CD4-positive, alpha-beta T cell treated with Interleukin-4 for 4 hours (primary cell): Measurements from ENCODE around the gene ERVFRD-1.
"Not testable (repeated sequence)": the region's sequence is repeated elsewhere in the genome, so short reads cannot be mapped to it uniquely, and the experiment has no call there.

Experiments
- DNase-seq: peaks from one replicate; pipeline ENCODE4 v3.0.0-alpha.2; 2020

ERVFRD-1 gene

DNA sequence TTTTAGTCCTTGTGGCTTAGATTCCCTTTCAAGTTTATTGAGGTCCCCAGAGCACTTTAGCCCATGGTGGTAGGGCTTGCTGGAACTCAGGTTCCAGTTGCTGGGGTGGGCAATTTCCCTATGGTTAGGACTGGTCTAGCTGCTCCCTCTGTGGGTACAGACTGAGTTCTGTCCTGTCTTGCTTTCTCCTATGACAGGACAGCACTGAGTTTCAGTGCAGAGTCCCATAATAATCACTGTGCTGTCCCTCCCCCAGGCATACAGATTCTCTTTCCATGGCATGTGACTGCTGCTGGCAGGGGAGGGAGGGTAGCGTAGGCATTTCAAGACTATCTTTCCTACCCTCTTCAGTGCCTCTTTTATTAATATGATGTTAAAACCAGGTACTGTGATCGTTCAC is 17.1 kb upstream of the ERVFRD-1 start:
- no peak for DNase-seq

- no peak for DNase-seq
Observed at GRCh38 chr6:11126876-11127275, 15.4 kb upstream of the ERVFRD-1 start.

- DNase-seq, result no peak
Observed at GRCh38 chr6:11123978-11124377, 12.5 kb upstream of the ERVFRD-1 start.

DNA sequence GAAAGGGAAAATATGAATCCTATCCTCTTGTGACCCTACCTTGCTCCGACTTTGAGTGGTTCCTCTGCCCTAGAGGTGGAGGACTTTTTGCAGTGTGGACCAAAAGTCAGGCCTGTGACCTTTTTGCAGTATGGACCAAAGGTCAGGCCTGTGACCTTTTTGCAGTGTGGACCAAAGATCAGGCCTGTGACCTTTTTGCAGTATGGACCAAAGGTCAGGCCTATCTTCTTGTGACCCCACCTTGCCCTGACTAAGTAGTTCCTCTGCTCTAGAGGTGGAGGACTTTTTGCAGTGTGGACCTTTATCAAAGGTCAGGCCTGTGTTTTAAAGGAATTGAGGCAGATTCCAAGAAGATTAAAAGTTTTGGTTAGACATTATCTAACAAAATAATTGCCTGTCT is 10.9 kb upstream of the ERVFRD-1 start:
- no peak for DNase-seq

GRCh38 chr6:11121851-11122250 is 10.3 kb upstream of the ERVFRD-1 start:
- no peak for DNase-seq

- DNase-seq, result no peak
Observed at GRCh38 chr6:11120271-11121005, 8.9 kb upstream of the ERVFRD-1 start.

DNA sequence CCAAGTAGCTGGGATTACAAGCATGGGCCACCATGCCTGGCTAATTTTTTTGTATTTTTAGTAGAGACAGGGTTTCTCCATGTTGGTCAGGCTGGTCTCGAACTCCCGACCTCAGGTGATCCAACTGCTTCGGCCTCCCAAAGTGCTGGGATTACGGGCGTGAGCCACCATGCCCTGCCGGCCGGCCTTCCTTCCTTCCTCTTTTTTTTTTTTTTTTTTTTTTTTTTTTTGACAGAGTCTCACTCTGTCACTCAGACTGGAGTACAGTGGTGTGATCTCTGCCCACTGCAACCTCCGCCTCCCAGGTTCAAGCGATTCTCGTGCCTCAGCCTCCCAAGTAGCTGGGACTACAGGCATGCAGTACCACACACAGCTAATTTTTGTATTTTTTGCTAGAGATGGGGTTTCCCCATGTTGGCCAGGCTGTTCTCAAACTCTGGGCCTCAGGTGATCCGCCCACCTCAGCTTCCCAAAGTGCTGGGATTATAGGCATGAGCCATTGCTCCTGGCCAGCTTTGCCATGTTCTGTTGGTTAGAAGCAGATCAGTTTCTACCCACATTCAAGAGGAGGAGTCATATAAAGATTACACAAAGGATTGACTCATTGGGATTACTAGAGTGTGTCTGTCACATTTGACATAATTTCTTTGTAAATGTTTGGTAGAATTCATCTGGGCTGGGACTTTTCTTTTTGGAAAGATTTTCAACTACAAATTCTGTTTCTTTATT is 4.4 kb upstream of the ERVFRD-1 start:
- DNase-seq, result not testable (repeated sequence)

GRCh38 chr6:11113038-11113437 is 1.5 kb upstream of the ERVFRD-1 start:
- no peak for DNase-seq

DNA sequence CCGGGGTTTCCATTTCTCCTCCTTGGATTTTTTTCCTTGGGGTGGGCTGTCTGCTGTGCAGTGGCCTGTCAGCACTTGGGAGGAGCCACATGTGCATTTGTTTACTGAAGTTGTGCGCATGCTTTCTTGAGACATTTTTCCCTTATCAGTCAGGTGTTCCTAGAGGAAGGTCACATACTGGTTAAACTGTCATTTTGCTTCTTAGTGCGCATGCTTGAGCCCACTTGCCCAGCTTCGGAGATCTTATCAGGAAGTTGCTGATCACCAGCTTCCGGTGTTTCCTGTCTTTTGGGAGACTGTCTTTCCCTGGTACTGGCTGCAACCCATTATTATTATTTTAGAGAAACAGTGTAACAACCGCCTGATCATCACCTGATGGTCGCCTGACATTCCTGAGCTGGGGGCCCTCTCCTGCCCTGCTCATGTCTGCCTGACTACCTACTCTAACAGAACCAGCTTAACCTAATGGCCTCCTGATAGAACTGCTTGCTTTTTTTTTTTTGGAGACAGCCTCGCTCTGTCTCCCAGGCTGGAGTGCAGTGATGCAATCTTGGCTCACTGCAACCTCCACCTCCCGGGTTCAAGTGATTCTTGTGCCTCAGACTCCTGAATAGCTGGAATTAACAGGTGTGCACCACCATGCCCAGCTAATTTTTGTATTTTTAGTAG is 378 bp upstream of the ERVFRD-1 start:
- DNase-seq, result peak; percentile 10

DNA sequence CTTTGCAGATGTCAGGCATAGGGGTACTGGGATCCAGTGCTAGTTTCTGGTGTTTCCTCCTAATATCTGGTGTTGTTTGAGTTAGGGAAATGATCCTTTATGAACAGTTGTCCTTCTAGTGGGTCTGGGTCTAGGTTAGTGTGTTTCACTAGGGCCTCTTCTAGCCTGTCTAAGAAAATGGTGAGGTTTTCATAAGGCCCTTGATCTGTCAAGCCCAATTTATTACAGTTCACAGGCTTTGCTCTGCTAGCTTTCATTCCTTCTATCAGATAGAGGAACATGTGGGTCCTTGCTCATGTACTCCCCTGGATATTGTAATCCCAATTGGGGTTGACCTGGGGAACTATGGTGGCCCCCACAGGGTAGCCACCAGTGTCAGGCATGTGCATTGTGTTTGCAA is 2.8 kb downstream of the ERVFRD-1 start:
- no peak for DNase-seq

GRCh38 chr6:11103065-11103464 is 8.5 kb downstream of the ERVFRD-1 start:
- DNase-seq, result no peak

DNA sequence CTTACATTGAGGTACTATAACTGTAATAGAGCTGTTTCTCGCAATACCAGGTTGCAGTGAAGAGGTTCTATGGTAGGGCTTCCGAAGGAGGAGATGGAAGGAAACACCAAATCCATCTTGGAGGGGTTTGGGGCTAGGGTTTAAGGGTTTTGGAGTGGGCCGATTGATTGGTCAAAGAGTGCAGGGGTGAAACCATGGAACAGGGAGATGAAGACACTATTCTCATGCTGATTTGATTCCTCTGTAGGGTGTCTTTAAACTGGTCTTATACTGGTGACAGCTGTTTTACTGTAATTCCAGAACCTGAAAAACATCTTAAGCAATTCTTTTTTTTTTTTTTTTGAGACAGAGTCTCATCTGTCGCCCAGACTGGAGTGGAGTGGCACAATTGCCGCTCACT is 10.1 kb downstream of the ERVFRD-1 start:
- DNase-seq, result no peak

- DNase-seq, result no peak
Observed at GRCh38 chr6:11098004-11098403, 13.5 kb downstream of the ERVFRD-1 start.

GRCh38 chr6:11097476-11097875 is 14.0 kb downstream of the ERVFRD-1 start:
- DNase-seq, result no peak

- peak; percentile 8 for DNase-seq
Observed at GRCh38 chr6:11096109-11096508, 15.4 kb downstream of the ERVFRD-1 start.

GRCh38 chr6:11094941-11095340 is 16.6 kb downstream of the ERVFRD-1 start:
- DNase-seq, result no peak

GRCh38 chr6:11094411-11094851 is 17.1 kb downstream of the ERVFRD-1 start:
- peak; percentile 36 for DNase-seq

GRCh38 chr6:11093626-11094410 is 17.7 kb downstream of the ERVFRD-1 start, which contains the start of gene SMIM13:
TSS of gene SMIM13 (plus strand) at chr6:11093834. CDS start at chr6:11094314, 480 bp downstream.
- DNase-seq, result peak; percentile 93

GRCh38 chr6:11093376-11093625 is 18.2 kb downstream of the ERVFRD-1 start:
- DNase-seq, result no peak

DNA sequence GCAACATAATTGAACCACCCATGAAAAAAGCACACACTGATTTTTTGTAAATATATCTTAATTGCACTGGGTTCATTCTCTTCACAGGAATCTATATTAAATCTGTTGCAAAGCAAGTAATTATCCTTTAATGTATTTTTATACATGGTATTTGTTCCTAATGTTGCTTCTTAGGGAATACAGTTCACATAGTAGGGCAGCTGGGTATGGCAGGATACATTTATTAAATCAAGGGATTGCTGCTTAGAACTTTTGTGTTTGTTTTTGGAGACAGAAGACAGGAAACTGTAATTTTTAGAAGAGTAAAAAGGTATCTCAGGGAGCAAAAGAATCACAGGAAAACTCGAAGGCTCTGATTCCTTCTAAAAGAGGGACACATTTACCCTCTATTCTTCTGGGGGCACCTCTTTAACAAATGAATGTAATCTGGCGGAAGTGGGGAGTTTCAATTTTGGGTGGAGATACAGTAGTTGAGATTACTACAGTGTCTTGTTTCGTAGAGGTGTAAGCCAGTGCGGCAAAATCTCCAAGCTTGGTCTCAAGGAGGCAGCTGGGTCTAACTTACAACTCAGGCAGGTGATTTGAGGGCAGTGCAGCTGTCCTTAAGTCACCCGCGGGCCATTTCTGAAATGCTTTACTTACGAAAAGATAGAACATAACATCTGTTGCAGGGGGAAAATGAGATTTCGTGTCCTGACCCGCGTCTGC is 18.7 kb downstream of the ERVFRD-1 start:
- DNase-seq, result peak; percentile 37

DNA sequence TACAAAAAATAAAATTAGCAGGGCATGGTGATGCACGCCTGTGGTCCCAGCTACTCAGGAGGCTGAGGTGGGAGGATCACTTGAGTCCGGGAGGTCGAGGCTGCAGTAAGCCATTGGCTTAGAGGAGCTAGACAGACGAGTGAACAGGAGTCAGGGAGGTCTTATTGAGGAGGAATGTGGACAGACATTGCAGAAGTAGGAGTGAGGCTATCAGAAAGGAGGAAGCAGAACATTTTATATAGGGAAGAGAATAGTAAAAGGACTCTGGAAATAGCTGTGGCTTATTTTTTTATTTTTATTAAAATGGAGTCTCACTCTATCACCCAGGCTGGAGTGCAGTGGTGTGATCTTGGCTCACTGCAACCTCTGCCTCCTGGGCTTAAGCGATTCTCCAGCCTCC is 20.4 kb downstream of the ERVFRD-1 start:
- DNase-seq, result not testable (repeated sequence)

DNA sequence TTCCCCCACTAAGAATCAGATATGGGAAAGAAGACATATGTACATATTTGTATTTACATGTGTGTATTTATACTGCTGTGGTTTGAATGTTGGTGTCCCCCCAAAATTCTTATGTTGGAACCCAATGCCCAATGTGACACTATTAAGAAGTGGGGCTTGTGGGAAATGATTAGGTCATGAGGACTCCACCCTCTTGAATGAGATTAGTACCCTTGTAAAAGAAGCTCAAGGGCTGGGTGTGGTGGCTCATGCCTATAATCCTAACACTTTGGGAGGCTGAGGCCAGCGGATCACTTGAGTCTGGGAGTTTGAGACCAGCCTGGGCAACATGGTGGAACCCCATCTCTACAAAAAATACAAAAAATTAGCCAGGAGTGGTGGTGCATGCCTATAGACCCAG is 21.8 kb downstream of the ERVFRD-1 start:
- DNase-seq, result no peak
